Left ventricle myocardium inferior (tissue), 1 donor: ENCODE data around the gene FOXA2. TPM values are rescaled to one million over a fixed set of nuclear protein-coding genes. Genes with fewer than 3 reads are reported as not detected.
"Not testable (repeated sequence)": the region's sequence is repeated elsewhere in the genome, so short reads cannot be mapped to it uniquely, and the experiment has no call there.

Experiments used
- DNase-seq: peaks from one replicate; pipeline ENCODE4 v3.0.0-alpha.2; 2020
- H3K27ac ChIP-seq: fragments of 200-600 bp; replicated peaks from 2 replicates; pipeline ENCODE4 v1.8.0; 2021
- H3K27me3 ChIP-seq: fragments of 200-600 bp; 2 replicates; pipeline ENCODE4 v1.8.0; 2021; ENCODE audit warnings: low read depth
- H3K36me3 ChIP-seq: fragments of 200-600 bp; 2 replicates; pipeline ENCODE4 v1.8.0; 2021
- H3K4me1 ChIP-seq: fragments of 200-600 bp; 2 replicates; pipeline ENCODE4 v1.8.0; 2021
- H3K4me3 ChIP-seq: fragments of 200-600 bp; 2 replicates; pipeline ENCODE4 v1.8.0; 2021; ENCODE audit warnings: mild to moderate bottlenecking, moderate library complexity
- H3K9me3 ChIP-seq: fragments of 200-600 bp; replicated peaks from 2 replicates; pipeline ENCODE4 v1.8.0; 2021
- CTCF ChIP-seq: fragments of 200-600 bp; IDR thresholded peaks from 2 replicates; pipeline ENCODE4 v1.8.0; 2021; ENCODE audit warnings: antibody characterized with exemption, mild to moderate bottlenecking, borderline replicate concordance
- intact Hi-C: fragments of 100-400 bp; cut with micrococcal nuclease; formaldehyde crosslinking; loops from one replicate; pipeline ENCODE4 v1.11.0; 2022
- total RNA-seq: library from RNA; stranded (reverse); fragmentation: NEBNext Ultra II Directional; extraction: Animal tissue kit (Norgen Biotek cat#: 25700); gene quantifications from one replicate; pipeline ENCODE4 v1.2.1, GENCODE V29; 2021
- donor health status: DM: no; HTN: yes; CAD: no; lungs with severe emphysema.

FOXA2 gene
- total RNA-seq, 1 donor from 2014 or later = not detected

- no peak overlapping the region for H3K4me3 ChIP-seq
- peaks cover 100% of the 10 kb centered on the region for H3K27me3 ChIP-seq
- no peaks in the 10 kb centered on the region for H3K9me3 ChIP-seq
- no peak for DNase-seq
- no peak overlapping the region for H3K27ac ChIP-seq
- intact Hi-C loops = no loop called here
- no peaks in the 10 kb centered on the region for H3K4me1 ChIP-seq
- H3K36me3 ChIP-seq = no peaks in the 10 kb centered on the region
- TF ChIP-seq CTCF = no peak
These were observed 27.3 kb upstream of the FOXA2 start for GRCh38 chr20:22611636-22612035.

GRCh38 chr20:22607695-22608094 lies 23.3 kb upstream of the FOXA2 start:
- no peak for DNase-seq
- H3K9me3 ChIP-seq = no peaks in the 10 kb centered on the region
- intact Hi-C loops = no loop called here
- no peak overlapping the region for H3K27ac ChIP-seq
- no peaks in the 10 kb centered on the region for H3K4me1 ChIP-seq
- H3K4me3 ChIP-seq = no peak overlapping the region
- no peaks in the 10 kb centered on the region for H3K36me3 ChIP-seq
- peaks cover 99% of the 10 kb centered on the region for H3K27me3 ChIP-seq
- no peak for TF ChIP-seq CTCF

GRCh38 chr20:22604815-22605214 lies 20.4 kb upstream of the FOXA2 start:
- no peak for DNase-seq
- Histone ChIP-seq H3K9me3 (no peaks in the 10 kb centered on the region), H3K27me3 (peaks cover 99% of the 10 kb centered on the region), H3K27ac (no peak overlapping the region), H3K4me1 (no peaks in the 10 kb centered on the region), H3K36me3 (no peaks in the 10 kb centered on the region), H3K4me3 (no peak overlapping the region)
- TF ChIP-seq CTCF = no peak
- intact Hi-C loops = no loop called here

GRCh38 chr20:22601361-22602141 lies 17.2 kb upstream of the FOXA2 start:
- intact Hi-C loops = no loop called here

GRCh38 chr20:22599258-22599657 lies 14.9 kb upstream of the FOXA2 start:
- H3K27me3 ChIP-seq = peaks cover 99% of the 10 kb centered on the region
- DNase-seq, H3K9me3 ChIP-seq, H3K4me3 ChIP-seq, H3K4me1 ChIP-seq, H3K27ac ChIP-seq, intact Hi-C loops, H3K36me3 ChIP-seq: not testable (repeated sequence)

More at GRCh38 chr20:22601361-22602141, 17.2 kb upstream of the FOXA2 start:
- H3K36me3 ChIP-seq = no peaks in the 10 kb centered on the region
- H3K4me3 ChIP-seq = no peak overlapping the region
- no peak for DNase-seq
- H3K9me3 ChIP-seq = no peaks in the 10 kb centered on the region
- no peak for TF ChIP-seq CTCF
- H3K27me3 ChIP-seq = peaks cover 99% of the 10 kb centered on the region
- no peak overlapping the region for H3K27ac ChIP-seq
- no peaks in the 10 kb centered on the region for H3K4me1 ChIP-seq

DNA sequence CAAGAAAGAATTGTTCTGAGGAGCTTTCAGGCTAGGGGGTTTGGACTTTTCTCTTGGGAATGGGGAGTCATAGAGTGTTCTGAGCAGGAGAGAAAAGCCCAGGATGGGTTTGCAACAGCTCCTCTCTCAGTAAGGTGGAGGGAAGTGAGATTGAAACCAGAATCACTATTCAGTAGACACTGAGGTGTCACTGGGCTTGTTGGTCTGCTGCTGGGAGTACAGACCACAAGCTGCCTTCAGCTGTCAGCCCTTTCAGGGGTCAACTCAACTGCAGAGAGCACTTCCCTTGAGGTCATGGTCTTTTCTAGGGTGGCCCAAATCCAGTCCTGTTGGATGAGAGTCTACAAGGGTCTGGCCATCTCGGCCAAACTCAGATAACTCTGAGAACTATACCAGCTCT lies 12.9 kb upstream of the FOXA2 start:
- no peak for TF ChIP-seq CTCF
- intact Hi-C loops = no loop called here
- H3K27me3 ChIP-seq = peaks cover 99% of the 10 kb centered on the region
- no peak for DNase-seq
- H3K9me3 ChIP-seq = no peaks in the 10 kb centered on the region
- H3K27ac ChIP-seq = no peak overlapping the region
- H3K36me3 ChIP-seq = no peaks in the 10 kb centered on the region
- no peak overlapping the region for H3K4me3 ChIP-seq
- H3K4me1 ChIP-seq = no peaks in the 10 kb centered on the region
